H1 (cell line): ENCODE data around the gene SERAC1. TPM values are rescaled to one million over a fixed set of nuclear protein-coding genes. Genes with fewer than 3 reads are reported as not detected.

Source experiments
- CHD2 ChIP-seq: IDR thresholded peaks from 2 replicates; pipeline ENCODE4 v1.6.1; 2012; ENCODE audit warnings: low read length, improper control_type of control experiment
- CTCF ChIP-seq, 3 experiments: IDR thresholded peaks; 1 replicate in 2 of 3; 2 replicates in 1 of 3; pipeline versions ENCODE4 v1.5.1 to v1.6.1; 2011; ENCODE audit warnings: low read length in 3 of 3, mild to moderate bottlenecking in 3 of 3, inconsistent platforms in 2 of 3, low read depth in 1 of 3, moderate library complexity in 1 of 3; ENCODE audit not compliant: insufficient read depth in 1 of 3; ENCODE audit errors: control extremely low read depth in 1 of 3
- EZH2 ChIP-seq: fragments of 200-600 bp; sonication (generic); IDR thresholded peaks from 2 replicates; pipeline ENCODE4 v1.7.1; 2012; ENCODE audit warnings: low read depth, mild to moderate bottlenecking, moderate library complexity, low read length, inconsistent platforms; ENCODE audit not compliant: severe bottlenecking
- JUN ChIP-seq: IDR thresholded peaks from 2 replicates; pipeline ENCODE4 v1.6.1; 2011; ENCODE audit warnings: low read depth, mild to moderate bottlenecking, improper control_type of control experiment, low read length
- NRF1 ChIP-seq: IDR thresholded peaks from 2 replicates; pipeline ENCODE4 v1.6.1; 2011; ENCODE audit warnings: mild to moderate bottlenecking, low read depth, low read length, improper control_type of control experiment
- POU5F1 ChIP-seq: IDR thresholded peaks from 2 replicates; pipeline ENCODE4 v1.6.1; 2011; ENCODE audit warnings: low read depth, mild to moderate bottlenecking, low read length, moderate library complexity
- SIN3A ChIP-seq, 2 experiments: IDR thresholded peaks in 1 of 2; conservative IDR thresholded peaks in 1 of 2; 2 replicates each; pipeline ENCODE4 v1.6.1; 2011 to 2012; ENCODE audit warnings: low read length in 2 of 2, improper control_type of control experiment in 1 of 2, low read depth in 1 of 2, mild to moderate bottlenecking in 1 of 2
- SIRT6 ChIP-seq: IDR thresholded peaks from one replicate; pipeline ENCODE4 v1.7.1; 2012; ENCODE audit warnings: low read length, inconsistent platforms
- SRF ChIP-seq: IDR thresholded peaks from 2 replicates; pipeline ENCODE4 v1.6.1; 2011; ENCODE audit warnings: mild to moderate bottlenecking, low read depth, low read length, moderate library complexity
- TCF12 ChIP-seq: IDR thresholded peaks from 2 replicates; pipeline ENCODE4 v1.6.1; 2011; ENCODE audit warnings: low read depth, mild to moderate bottlenecking, low read length
- ZNF274 ChIP-seq: IDR thresholded peaks from 2 replicates; pipeline ENCODE4 v1.7.0; 2012; ENCODE audit warnings: low read length, borderline replicate concordance; ENCODE audit errors: extremely low read depth
- polyA plus RNA-seq, 7 experiments: library from polyadenylated mRNA; depleted of rRNA in 3 of 7; stranded (reverse) in 5 of 7; unstranded in 2 of 7; fragments of >200 nt in 5 of 7; fragments of 200-250 nt in 2 of 7; gene quantifications; 1 replicate in 5 of 7; 2 replicates in 1 of 7; 4 replicates in 1 of 7; pipeline versions ENCODE4 v1.2.1 to v1.2.3, GENCODE V29; 2011 to 2013; ENCODE audit warnings: missing spikeins in 2 of 7, mixed read lengths in 2 of 7
- total RNA-seq: library from RNA; stranded (reverse); fragmentation: NEBNext Ultra II Directional; extraction: Animal tissue kit (Norgen Biotek cat#: 25700); gene quantifications from 2 replicates; pipeline ENCODE4 v1.2.1, GENCODE V29; 2021

The SERAC1 gene
- total and polyA plus RNA-seq, 2 of the 8 experiments (the other 6 are each of a cell fraction or from before 2014, with no cell fraction given) = 7.3 to 9.0 TPM

- TF ChIP-seq CHD2 (no peak), SIN3A (conservative IDR thresholded peaks at IDR 0.05 in 1 of 2, IDR thresholded peaks at IDR 0.05 in 1 of 2; ENCODE audit: low read depth in 1 of 2, low read length in 2 of 2) (no peak), POU5F1 (no peak), EZH2 (no peak), NRF1 (no peak), SRF (no peak), TCF12 (peak; percentile 77; the same call in 1 of the 2 replicates), JUN (no peak), CTCF (IDR thresholded peaks at IDR 0.05; ENCODE audit: control extremely low read depth in 1 of 3, insufficient read depth in 1 of 3, low read depth in 1 of 3, low read length in 3 of 3) (peak; percentile 67 to 84 (median 80)), ZNF274 (no peak), SIRT6 (no peak)
Observed at GRCh38 chr6:158205169-158205944, 37.3 kb upstream of the SERAC1 start (continued).
